AG08395 (cell line): Measurements from ENCODE around the gene CR1L.
"Not testable (repeated sequence)": the region's sequence is repeated elsewhere in the genome, so short reads cannot be mapped to it uniquely, and the experiment has no call there.

Source experiments
- DNase-seq: peaks from one replicate; pipeline ENCODE4 v3.0.0; 2012; ENCODE audit warnings: mixed read lengths, low spot score

CR1L gene

GRCh38 chr1:207682872-207683434 is 38.0 kb downstream of the CR1L start:
- DNase-seq: not testable (repeated sequence)

GRCh38 chr1:207690551-207690950 is 45.6 kb downstream of the CR1L start:
- DNase-seq: not testable (repeated sequence)

- no peak for DNase-seq
Observed at GRCh38 chr1:207691010-207691409, 46.1 kb downstream of the CR1L start.

DNA sequence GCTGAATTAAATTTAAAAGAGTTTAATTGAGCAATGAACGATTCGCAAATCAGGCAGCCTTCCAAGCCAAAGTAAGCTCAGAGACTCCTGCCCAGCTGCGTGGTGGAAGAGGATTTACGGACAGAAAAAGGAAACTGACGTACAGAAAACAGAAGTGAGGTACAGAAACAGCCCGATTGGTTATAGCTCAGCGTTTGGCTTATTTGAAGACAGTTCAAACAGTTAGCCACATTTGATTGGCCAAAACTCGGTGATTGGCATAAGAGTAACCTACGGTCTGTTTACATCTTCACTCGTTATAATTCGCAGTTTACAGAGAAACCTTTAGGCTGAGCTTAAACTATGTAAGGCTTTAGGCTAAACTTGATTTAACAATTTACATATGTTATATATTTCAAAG is 46.9 kb downstream of the CR1L start:
- DNase-seq: no peak

DNA sequence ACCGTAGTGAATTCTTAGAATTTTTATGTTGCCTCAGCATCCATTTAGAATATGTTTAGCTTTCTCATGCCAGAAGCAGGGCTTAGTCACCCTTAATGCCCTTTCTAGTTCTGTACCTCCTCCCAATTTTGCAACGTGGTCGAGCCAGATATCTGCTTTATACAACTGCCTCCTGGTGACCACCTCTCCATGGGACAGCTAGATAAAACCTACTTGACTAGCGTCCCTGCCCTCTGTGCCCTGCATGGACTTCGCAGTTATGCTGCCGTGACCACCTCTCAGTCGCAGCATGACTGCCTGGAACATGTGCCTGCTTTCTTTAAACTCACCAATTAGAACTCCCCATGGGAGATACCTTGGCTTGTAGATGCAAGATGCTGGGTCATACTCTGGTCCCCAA is 47.4 kb downstream of the CR1L start:
- DNase-seq: not testable (repeated sequence)

GRCh38 chr1:207695891-207696290 is 51.0 kb downstream of the CR1L start:
- DNase-seq: no peak

DNA sequence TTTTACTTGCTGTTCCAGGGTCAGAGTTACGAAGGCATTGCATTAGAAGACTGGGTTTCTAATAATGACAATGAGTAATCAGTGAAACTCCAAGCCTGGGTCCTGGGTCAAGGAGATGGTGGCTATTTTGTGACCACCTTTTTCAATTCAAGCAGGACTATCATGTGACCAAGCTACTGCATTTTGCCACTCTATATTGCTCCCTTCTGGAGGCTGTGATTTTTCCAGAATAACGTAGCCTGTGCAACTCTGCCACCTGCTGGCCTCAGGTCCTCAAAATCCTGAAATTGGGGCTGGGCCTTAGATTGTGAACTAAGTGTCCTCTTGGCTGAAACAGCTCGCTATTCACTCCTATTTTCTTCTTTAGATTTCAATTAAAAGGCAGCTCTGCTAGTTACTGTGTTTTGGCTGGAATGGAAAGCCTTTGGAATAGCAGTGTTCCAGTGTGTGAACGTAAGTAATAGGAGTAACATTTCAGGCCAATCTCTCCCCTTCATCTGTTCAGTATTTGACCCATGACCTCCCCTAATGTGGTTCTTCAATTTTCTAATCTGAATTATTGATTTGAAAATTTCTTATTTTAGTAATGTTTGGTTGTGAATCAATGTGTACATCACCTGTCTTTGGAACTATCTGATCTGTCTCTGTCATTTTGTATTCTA is 54.0 kb downstream of the CR1L start:
- peak; percentile 19 for DNase-seq

GRCh38 chr1:207702317-207702716 is 57.4 kb downstream of the CR1L start:
- no peak for DNase-seq

DNA sequence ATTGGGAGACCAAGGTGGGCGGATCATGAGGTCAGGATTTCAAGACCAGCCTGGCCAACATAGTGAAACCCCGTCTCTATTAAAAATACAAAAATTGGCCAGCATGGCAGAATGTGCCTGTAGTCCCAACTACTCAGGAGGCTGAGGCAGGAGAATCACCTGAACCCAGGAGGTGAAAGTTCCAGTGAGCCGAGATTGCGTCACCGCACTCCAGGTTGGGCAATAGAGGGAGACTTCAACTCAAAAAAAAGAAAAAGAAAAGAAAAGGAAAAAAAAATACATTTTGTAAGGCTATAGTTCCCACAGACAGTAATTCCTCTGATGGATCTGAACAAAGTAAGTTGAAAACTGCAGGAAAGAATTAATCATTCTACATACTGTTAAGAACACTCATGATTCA is 58.8 kb downstream of the CR1L start:
- no peak for DNase-seq

DNA sequence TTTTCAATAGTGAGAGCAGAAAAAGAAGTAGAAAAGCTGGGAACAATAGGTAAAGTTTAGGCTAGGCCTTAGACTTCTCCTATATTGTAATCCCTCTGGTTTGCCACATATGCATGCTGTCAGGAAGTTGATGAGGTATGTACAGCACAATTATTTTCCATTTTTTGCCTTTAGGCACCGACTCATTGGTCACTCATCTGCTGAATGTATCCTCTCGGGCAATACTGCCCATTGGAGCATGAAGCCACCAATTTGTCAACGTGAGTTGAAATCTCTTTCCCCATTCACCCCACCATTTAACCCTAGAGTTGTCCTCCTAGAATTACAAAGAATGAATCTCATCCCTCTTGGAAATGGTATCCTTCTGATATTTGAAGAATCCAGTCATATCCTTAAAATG is 63.1 kb downstream of the CR1L start:
- DNase-seq: not testable (repeated sequence)

DNA sequence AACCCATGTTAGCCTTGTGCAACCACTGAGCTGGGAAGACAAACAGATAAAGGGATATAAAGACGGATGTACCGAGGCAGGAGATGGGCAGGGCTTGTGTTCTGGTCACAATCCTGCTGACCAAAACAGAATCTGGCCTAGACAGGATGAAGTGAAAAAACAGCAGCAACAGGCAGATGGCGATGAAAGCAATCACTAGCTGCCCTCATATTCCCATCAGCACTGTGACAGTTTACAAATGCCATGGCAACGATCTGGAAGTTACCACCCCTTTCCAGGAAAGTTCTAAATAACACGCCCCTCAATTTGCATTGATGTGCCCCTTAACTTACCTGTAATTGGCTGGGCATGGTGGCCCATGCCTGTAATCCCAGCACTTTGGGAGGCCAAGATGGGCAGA is 66.4 kb downstream of the CR1L start:
- no peak for DNase-seq

DNA sequence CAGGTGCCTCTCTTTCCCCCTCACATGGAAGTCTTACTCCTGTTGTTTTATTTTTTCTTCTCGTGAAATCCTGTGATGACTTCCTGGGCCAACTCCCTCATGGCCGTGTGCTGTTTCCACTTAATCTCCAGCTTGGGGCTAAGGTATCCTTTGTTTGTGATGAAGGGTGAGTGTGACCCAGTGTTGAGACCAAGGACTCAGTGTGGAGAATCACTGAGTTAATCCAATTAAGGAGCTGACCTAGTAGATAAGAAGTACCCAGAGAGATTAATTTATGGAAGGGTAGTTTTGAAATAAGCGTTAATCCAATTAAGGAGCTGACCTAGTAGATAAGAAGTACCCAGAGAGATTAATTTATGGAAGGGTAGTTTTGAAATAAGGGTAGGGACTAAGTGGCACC is 67.8 kb downstream of the CR1L start:
- DNase-seq: not testable (repeated sequence)

DNA sequence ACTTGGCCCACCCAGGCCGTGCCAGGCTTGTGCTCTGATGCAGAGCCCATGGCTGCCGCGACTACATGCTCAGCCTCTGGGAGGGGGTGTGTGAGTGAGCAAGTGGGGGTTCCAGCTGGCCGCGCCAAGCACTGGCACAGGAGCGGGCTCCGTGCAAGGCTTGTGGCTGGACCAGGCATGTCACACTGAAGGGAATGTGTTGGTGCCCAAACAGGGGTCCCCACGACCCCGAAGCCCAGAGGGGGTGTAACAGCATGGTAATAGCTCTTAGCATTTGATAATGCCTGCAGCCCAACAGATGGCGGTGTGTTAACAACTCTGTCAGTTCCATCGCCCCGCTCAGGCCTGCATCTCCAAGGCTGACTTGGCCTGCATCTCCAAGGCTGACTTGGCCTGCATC is 68.6 kb downstream of the CR1L start:
- DNase-seq: no peak

DNA sequence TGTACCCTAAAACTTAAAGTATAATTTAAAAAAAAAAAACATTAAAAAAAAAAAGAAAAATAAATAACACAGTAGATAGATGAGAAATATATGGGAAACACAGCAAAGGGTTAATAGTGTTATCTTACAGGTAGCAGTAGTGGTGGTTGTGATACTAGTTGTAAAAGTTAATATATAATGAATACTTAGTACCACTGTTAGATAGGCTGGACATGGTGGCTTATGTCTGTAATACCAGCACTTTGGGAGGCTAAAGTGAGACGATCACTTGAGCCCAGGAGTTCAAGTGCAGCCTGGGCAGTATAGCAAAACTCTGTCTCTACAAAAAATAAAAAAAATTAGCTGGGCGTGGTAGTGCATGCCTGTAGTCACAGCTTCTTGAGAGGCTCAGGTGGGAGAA is 74.3 kb downstream of the CR1L start:
- no peak for DNase-seq

DNA sequence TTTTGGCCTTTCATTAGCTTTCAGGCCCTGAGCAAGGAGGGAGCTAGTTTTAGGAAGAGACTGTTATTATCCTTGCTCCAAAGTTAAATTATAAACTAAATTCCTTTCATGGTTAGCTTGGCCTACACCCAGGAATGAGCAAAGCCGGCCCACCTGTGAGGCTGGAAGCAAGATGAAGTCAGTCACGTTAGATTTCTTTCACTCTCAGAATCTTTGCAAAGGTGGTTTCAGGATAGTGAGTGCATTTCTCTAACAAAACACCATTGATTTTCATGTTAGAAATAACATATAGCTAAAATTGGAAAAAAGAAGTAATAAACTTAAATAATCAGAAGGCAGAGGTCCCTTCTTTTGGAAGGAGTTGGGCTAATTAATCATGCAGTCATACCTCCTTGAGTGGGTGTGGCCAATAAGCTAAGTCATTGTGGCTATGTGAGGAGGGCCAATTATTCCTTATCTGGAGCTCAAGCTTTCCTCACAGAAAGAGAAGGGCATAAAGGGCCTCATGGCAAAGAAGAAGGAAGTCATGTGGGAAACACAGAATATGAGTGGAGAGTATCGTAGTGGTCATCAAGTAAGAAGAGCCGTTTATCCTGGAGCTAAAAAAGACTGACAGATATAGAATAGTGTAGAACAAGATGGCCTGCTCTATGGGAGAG is 83.4 kb downstream of the CR1L start:
- not testable (repeated sequence) for DNase-seq

DNA sequence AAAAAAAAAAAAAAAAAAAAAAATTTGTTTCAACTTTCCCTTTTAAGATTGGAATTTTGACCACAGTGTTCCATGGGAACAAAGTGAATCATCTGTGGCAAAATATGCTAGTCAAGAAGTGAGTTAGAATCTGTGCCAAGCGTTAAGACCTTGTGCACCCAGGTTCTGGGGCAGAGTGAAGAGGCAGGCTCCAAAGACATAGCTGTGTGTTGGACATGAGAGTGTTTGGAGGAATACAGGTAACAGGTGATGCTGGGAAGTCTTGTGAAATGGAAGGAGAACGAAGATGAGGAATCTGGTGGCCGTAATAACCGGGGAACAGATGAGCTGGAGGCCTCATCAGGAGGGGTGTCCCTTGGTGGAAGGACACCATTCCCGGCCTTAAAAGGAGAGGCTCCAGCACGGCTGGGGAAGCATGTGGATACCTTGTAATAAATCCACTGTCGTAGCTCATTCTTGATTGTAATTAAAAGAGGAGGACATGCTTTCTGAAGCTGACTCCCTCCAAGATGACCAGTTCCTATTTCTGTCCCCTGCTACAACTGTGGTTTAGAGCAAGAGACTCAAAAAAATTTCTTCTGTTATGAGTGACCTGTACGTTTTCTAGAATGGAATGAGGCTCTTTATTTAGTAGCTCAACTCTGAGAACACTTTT is 92.7 kb downstream of the CR1L start:
- not testable (repeated sequence) for DNase-seq

DNA sequence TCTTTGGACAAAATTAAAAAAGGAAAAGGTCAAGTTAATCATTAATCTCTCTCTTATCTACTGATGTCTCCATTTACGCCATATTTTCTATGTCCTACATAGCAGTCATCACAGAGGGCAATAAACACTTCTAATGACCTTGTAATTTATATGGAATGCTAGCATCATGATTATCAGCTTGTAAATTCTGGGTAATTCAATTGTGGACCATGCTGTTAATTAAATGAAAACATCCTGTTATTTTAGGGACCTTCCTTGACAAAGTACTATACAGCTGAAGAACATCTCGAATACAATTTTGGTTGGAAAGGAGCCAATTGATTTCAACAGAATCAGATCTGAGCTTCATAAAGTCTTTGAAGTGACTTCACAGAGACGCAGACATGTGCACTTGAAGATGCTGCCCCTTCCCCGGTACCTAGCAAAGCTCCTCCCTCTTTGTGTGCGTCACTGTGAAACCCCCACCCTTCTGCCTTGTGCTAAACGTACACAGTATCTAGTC is 93.3 kb downstream of the CR1L start:
- DNase-seq: not testable (repeated sequence)

DNA sequence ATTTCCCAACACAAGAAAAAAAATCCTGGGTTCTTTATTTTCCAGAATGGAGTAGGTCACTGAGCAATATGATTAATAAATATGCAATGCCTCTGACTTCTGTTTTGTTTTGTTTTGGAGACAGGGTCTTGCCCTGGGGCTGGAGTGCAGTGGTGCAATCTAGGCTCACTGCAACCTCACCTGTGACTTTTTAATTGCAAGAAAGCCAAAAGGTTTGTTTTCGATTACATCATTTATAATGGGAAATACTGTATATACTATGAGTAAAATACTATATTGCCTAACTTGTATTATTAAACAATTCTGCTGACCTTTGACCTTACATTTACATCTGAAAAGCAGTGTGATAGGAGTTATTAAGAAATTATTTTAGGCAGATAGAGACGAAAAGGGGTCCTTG is 95.3 kb downstream of the CR1L start:
- no peak for DNase-seq

DNA sequence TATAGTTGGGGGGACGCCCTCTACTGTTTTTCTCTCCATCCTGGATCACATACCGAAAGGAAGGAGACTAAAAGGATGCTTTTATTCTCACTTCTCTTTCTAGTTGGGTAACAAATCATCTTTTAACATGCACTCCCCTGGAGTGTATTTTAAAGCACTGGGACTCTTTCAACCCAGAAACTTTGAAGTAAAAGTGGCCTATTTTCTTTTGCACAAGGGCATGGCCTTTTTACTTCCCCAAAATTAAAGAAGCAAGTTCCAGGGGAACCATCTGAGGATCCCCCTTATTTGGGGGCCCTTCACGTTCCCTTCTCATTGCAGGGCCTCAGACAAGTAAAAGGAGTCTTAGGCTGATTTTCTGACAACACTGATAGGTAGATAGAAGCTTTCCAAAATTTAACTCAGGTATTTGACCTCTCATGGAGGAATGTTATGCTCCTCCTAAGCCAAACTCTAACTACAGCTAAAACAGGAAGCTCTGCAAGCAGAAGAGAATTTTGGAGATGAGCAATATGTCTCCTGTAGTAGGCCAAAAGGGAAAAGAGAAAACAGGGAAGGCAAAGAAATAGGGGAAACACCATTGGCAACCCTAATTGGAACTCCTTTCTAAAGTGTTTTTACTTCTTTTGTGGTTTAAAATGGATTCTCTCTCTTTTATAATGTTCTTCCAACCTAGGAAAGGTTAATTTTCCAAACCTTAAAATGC is 98.1 kb downstream of the CR1L start:
- no peak for DNase-seq

DNA sequence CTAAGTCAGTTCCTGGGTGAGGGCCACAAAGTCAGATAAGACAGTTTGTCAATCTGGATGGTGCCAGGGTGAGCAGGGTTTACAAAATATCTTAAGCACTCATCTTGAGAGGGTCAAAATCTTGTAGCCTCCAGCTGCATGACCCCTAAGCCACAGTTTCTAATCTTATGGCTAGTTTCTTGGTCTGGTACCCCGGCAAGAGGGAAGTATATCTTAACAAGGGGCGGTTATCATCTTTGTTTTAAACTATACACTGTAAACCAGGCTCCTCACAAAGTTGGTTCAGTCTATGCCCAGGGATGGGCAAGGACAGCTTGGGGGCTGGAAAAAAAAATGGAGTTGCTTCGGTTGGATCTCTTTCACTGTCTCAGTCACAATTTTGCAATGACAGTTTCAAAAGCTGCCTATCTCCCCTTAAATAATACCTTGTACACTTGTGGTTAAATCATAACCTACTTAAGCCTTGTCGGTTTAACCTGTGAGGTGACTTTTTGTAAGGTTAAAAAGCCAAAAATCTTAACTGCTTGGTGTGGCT is 99.1 kb downstream of the CR1L start:
- no peak for DNase-seq

- peak; percentile 19 for DNase-seq
Observed at GRCh38 chr1:207745285-207745684, 100.4 kb downstream of the CR1L start.
